Tibial nerve (tissue), 4 donors: Measurements from ENCODE around the gene FADS1.

Experiments
- CTCF ChIP-seq, 5 experiments: fragments of 200-600 bp in 3 of 5; fragments of 450-650 bp in 2 of 5; sonication (generic) in 3 of 5; IDR thresholded peaks; one replicate each; pipeline ENCODE4 v1.5.1; 2016 to 2019; ENCODE audit warnings: antibody characterized with exemption in 5 of 5, mild to moderate bottlenecking in 3 of 5, moderate library complexity in 2 of 5
- EP300 ChIP-seq, 2 donors: sonication (generic); formaldehyde crosslinking; IDR thresholded peaks; one replicate each; pipeline ENCODE4 v1.6.1; 2017; ENCODE audit warnings: antibody characterized with exemption in 2 of 2, mild to moderate bottlenecking in 1 of 2
- POLR2A ChIP-seq, 2 donors: fragments of 450-650 bp; IDR thresholded peaks; one replicate each; pipeline ENCODE4 v1.6.1; 2017; ENCODE audit warnings: antibody characterized with exemption in 2 of 2, mild to moderate bottlenecking in 2 of 2, moderate library complexity in 2 of 2

GRCh38 chr11:61771985-61772455 lies 44.8 kb downstream of the FADS1 start:
- TF ChIP-seq CTCF (IDR thresholded peaks at IDR 0.05), result no peak
- TF ChIP-seq EP300 (IDR thresholded peaks at IDR 0.05), result no peak
- no peak for TF ChIP-seq POLR2A (IDR thresholded peaks at IDR 0.05)
